ENCODE results near the gene CHORDC1. TPM values are rescaled to one million over a fixed set of nuclear protein-coding genes. Genes with fewer than 3 reads are reported as not detected.

The CHORDC1 gene
- total and polyA plus RNA-seq, 2 of the 8 experiments (the other 6 are each of a cell fraction or from before 2014, with no cell fraction given), result 28.9 to 97.1 TPM

- Histone ChIP-seq H3K9me3 (ENCODE audit: insufficient read depth in 2 of 2, low read depth in 1 of 2, low read length in 1 of 2) (no peaks in the 10 kb centered on the region; a peak in 1 of 4 replicates), H3K23me2 (ENCODE audit: low read depth, low read length) (no peaks in the 10 kb centered on the region), H3K36me3 (ENCODE audit: control insufficient read depth in 2 of 4, insufficient read depth in 4 of 4, low read length in 3 of 4) (no peaks in the 10 kb centered on the region), H2BK15ac (ENCODE audit: low read length) (no peak overlapping the region), H2AFZ (ENCODE audit: low read length) (no peak overlapping the region), H3K56ac (replicated peaks; ENCODE audit: insufficient read length, low read depth, low read length) (no peak overlapping the region), H3K27me3 (replicated peaks in 1 of 4; ENCODE audit: control insufficient read depth in 3 of 4, extremely low read depth in 1 of 4, insufficient read depth in 3 of 4, low read length in 3 of 4) (no peaks in the 10 kb centered on the region), H2BK12ac (ENCODE audit: low read depth, low read length) (no peak overlapping the region), H3K4me3 (ENCODE audit: extremely low read depth in 1 of 4, insufficient read depth in 2 of 4, low read depth in 3 of 4, low read length in 4 of 4) (no peak overlapping the region), H3K9ac (replicated peaks in 1 of 4; ENCODE audit: extremely low read depth in 1 of 4, low read depth in 3 of 4, low read length in 3 of 4) (no peak overlapping the region), H3K23ac (ENCODE audit: insufficient read length) (no peak overlapping the region), H4K20me1 (replicated peaks in 1 of 2; ENCODE audit: control insufficient read depth in 1 of 2, insufficient read depth in 2 of 2, low read length in 2 of 2) (no peaks in the 10 kb centered on the region), H3K4me1 (replicated peaks in 1 of 4; ENCODE audit: control insufficient read depth in 3 of 4, insufficient read depth in 4 of 4, low read length in 3 of 4) (peaks cover 0 to 2% (median under 1%) of the 10 kb centered on the region in 4 experiments; a peak in 3 of 7 replicates), H3K27ac (ENCODE audit: low read depth, low read length) (no peak overlapping the region), H3K4me2 (ENCODE audit: insufficient read depth in 1 of 2, low read depth in 2 of 2, low read length in 2 of 2) (no peak overlapping the region), H2AK5ac (ENCODE audit: low read depth, low read length) (no peak overlapping the region), H3K18ac (ENCODE audit: extremely low read depth, low read length) (no peak overlapping the region), H4K5ac (ENCODE audit: insufficient read length, low read depth, low read length) (no peak overlapping the region), H2BK120ac (replicated peaks; ENCODE audit: low read depth, low read length) (no peak overlapping the region), H3K4ac (replicated peaks; ENCODE audit: insufficient read length, low read depth, low read length) (no peak overlapping the region), H3K79me2 (ENCODE audit: control insufficient read depth in 1 of 2, insufficient read depth in 2 of 2, low read length in 2 of 2) (no peaks in the 10 kb centered on the region), H4K8ac (ENCODE audit: extremely low read depth, insufficient read depth, low read length) (no peak overlapping the region), H2BK20ac (ENCODE audit: low read length) (no peak overlapping the region), H4K91ac (replicated peaks; ENCODE audit: insufficient read length, low read length) (no peak overlapping the region), H3K14ac (ENCODE audit: insufficient read length) (no peak overlapping the region), H3K79me1 (ENCODE audit: low read depth, low read length) (no peaks in the 10 kb centered on the region), H2BK5ac (ENCODE audit: low read depth, low read length) (no peak overlapping the region)
- ChIA-PET CTCF (ENCODE audit: partially characterized antibody) (no interaction called here), POLR2A (ENCODE audit: partially characterized antibody) (no interaction called here)
- DNase-seq (ENCODE audit: low read depth in 1 of 2, low spot score in 2 of 2) (no peak), FAIRE-seq (no peak)
- WGBS, 2 experiments (ENCODE audit: extremely low coverage in 1 of 2, insufficient coverage in 1 of 2, insufficient read length in 1 of 2, insufficient replicate concordance in 2 of 2, low coverage in 1 of 2, low lambda C conversion rate in 2 of 2, missing lambda C conversion rate in 1 of 2), result 88% methylated on average over 2 of the region's 2 CpGs; no CpG with 5 or more reads in 1 of the 2 experiments
- no peak for TF ChIP-seq SP2 (IDR thresholded peaks at IDR 0.05; ENCODE audit: low read length)
Observed at GRCh38 chr11:90234977-90235376, 12.1 kb upstream of the CHORDC1 start.
